Keratinocyte (primary cell): Measurements from ENCODE around the gene BAHCC1.

Source experiments
- CTCF ChIP-seq, 3 experiments: IDR thresholded peaks in 1 of 3; conservative IDR thresholded peaks in 1 of 3; optimal IDR thresholded peaks in 1 of 3; 2 replicates in 2 of 3; 3 replicates in 1 of 3; pipeline versions ENCODE3 to v1.5.1; 2011; ENCODE audit warnings: low read length in 3 of 3, mild to moderate bottlenecking in 3 of 3, moderate library complexity in 2 of 3, control low read depth in 1 of 3, inconsistent platforms in 1 of 3; ENCODE audit not compliant: insufficient read depth in 2 of 3; ENCODE audit errors: extremely low read depth in 1 of 3
- EZH2 ChIP-seq: IDR thresholded peaks from one replicate; pipeline ENCODE4 v1.6.1; 2012; ENCODE audit warnings: inconsistent platforms, mild to moderate bottlenecking, low read length, moderate library complexity

- TF ChIP-seq CTCF (optimal IDR thresholded peaks at IDR 0.05 in 1 of 3, IDR thresholded peaks at IDR 0.05 in 1 of 3, conservative IDR thresholded peaks at IDR 0.05 in 1 of 3; ENCODE audit: extremely low read depth in 1 of 3, insufficient read depth in 2 of 3, low read length in 3 of 3) (no peak), EZH2 (no peak)
These were observed 88.6 kb downstream of the BAHCC1 start for GRCh38 chr17:81483862-81484194.
